A549 (cell line): ENCODE measurements around the gene PSG7.

ENCODE experiments used
- BHLHE40 ChIP-seq: IDR thresholded peaks from 2 replicates; pipeline ENCODE4 v1.6.1; 2012; ENCODE audit warnings: low read depth, low read length, inconsistent platforms
- CEBPB ChIP-seq, 2 experiments: fragments of >200 bp in 1 of 2; sonication (Bioruptor Twin) in 1 of 2; formaldehyde crosslinking in 1 of 2; IDR thresholded peaks; 2 replicates each; pipeline ENCODE4 v1.6.1; 2012 to 2016
- CHD4 ChIP-seq: fragments of 200-600 bp; sonication (generic); IDR thresholded peaks from 2 replicates; pipeline ENCODE4 v1.6.1; 2016; ENCODE audit warnings: antibody characterized with exemption, mild to moderate bottlenecking, borderline replicate concordance
- CTCF ChIP-seq: fragments of >200 bp; sonication (Bioruptor Twin); formaldehyde crosslinking; IDR thresholded peaks from 3 replicates; pipeline ENCODE4 v1.5.1; 2016
- JUN ChIP-seq, 2 experiments: fragments of >200 bp; sonication (Bioruptor Twin); formaldehyde crosslinking; IDR thresholded peaks; 2 replicates in 1 of 2; 3 replicates in 1 of 2; pipeline ENCODE4 v1.6.1; 2016 to 2017
- MAFK ChIP-seq: fragments of 450-650 bp; IDR thresholded peaks from 2 replicates; pipeline ENCODE4 v1.6.1; 2014; ENCODE audit not compliant: partially characterized antibody
- PBX3 ChIP-seq: IDR thresholded peaks from 2 replicates; pipeline ENCODE4 v1.6.1; 2012
- PHF8 ChIP-seq: fragments of 200-600 bp; sonication (generic); IDR thresholded peaks from 2 replicates; pipeline ENCODE4 v1.6.1; 2016; ENCODE audit warnings: low read depth, mild to moderate bottlenecking, antibody characterized with exemption, moderate library complexity, borderline replicate concordance
- POLR2A ChIP-seq: IDR thresholded peaks from 2 replicates; pipeline ENCODE4 v1.6.1; 2012; ENCODE audit warnings: mild to moderate bottlenecking, low read length
- RCOR1 ChIP-seq: fragments of 150-350 bp; IDR thresholded peaks from 2 replicates; pipeline ENCODE4 v1.6.1; 2014; ENCODE audit warnings: antibody characterized with exemption, low read length, low read depth
- REST ChIP-seq: fragments of 200-600 bp; sonication (generic); IDR thresholded peaks from 2 replicates; pipeline ENCODE4 v1.6.1; 2016; ENCODE audit warnings: antibody characterized with exemption, mild to moderate bottlenecking, moderate library complexity
- RFX5 ChIP-seq: fragments of 450-650 bp; IDR thresholded peaks from 2 replicates; pipeline ENCODE4 v1.7.1; 2014; ENCODE audit warnings: antibody characterized with exemption, mild to moderate bottlenecking, moderate library complexity
- SREBF2 ChIP-seq: fragments of 450-650 bp; IDR thresholded peaks from 2 replicates; pipeline ENCODE4 v1.6.1; 2014; ENCODE audit warnings: mild to moderate bottlenecking, moderate library complexity

GRCh38 chr19:42985588-42985987, 48.6 kb upstream of the PSG7 start:
- TF ChIP-seq REST (no peak), CTCF (no peak), POLR2A (no peak), RFX5 (no peak), BHLHE40 (no peak), JUN (IDR thresholded peaks at IDR 0.05) (no peak), CHD4 (no peak), PHF8 (no peak), CEBPB (IDR thresholded peaks at IDR 0.05) (no peak), SREBF2 (no peak), MAFK (no peak), RCOR1 (no peak), PBX3 (no peak)
